Smooth muscle cell (in vitro differentiated cells): ENCODE data around the gene TBX2. TPM values are rescaled to one million over a fixed set of nuclear protein-coding genes. Genes with fewer than 3 reads are reported as not detected.

Experiments
- DNase-seq: peaks from one replicate; lab custom pipeline; 2025; ENCODE audit not compliant: unreplicated experiment; lab: John Stamatoyannopoulos, UW
- H2AFZ ChIP-seq: fragments of 200-600 bp; sonication (generic); 2 replicates; pipeline ENCODE4 v1.6.0; 2016; ENCODE audit warnings: antibody characterized with exemption, low read depth, mild to moderate bottlenecking
- H3F3A ChIP-seq: fragments of 200-600 bp; sonication (generic); 2 replicates; pipeline ENCODE4 v1.6.0; 2017; ENCODE audit warnings: antibody characterized with exemption, low read depth
- H3K27ac ChIP-seq: fragments of 200-600 bp; sonication (generic); 2 replicates; pipeline ENCODE4 v1.5.1; 2016; ENCODE audit warnings: low read depth, mild to moderate bottlenecking
- H3K27me3 ChIP-seq: fragments of 200-600 bp; sonication (generic); 2 replicates; pipeline ENCODE4 v1.6.1; 2016; ENCODE audit warnings: low read depth, mild to moderate bottlenecking
- H3K36me3 ChIP-seq: fragments of 200-600 bp; sonication (generic); 2 replicates; pipeline ENCODE4 v1.5.1; 2016; ENCODE audit warnings: low read depth
- H3K4me1 ChIP-seq: fragments of 200-600 bp; sonication (generic); 2 replicates; pipeline ENCODE4 v1.5.1; 2016; ENCODE audit warnings: low read depth
- H3K4me2 ChIP-seq: fragments of 200-600 bp; sonication (generic); 2 replicates; pipeline ENCODE4 v1.6.0; 2016; ENCODE audit warnings: mild to moderate bottlenecking
- H3K4me3 ChIP-seq: fragments of 200-600 bp; sonication (generic); 2 replicates; pipeline ENCODE4 v1.5.1; 2016; ENCODE audit warnings: mild to moderate bottlenecking
- H3K79me2 ChIP-seq: fragments of 200-600 bp; sonication (generic); 2 replicates; pipeline ENCODE4 v1.6.0; 2016; ENCODE audit warnings: low read depth, mild to moderate bottlenecking
- H3K9ac ChIP-seq: fragments of 200-600 bp; sonication (generic); 2 replicates; pipeline ENCODE4 v1.6.0; 2016; ENCODE audit warnings: low read depth
- H3K9me3 ChIP-seq: fragments of 200-600 bp; sonication (generic); replicated peaks from 2 replicates; pipeline ENCODE4 v1.5.1; 2016; ENCODE audit warnings: low read depth
- H4K20me1 ChIP-seq: fragments of 200-600 bp; sonication (generic); 2 replicates; pipeline ENCODE4 v1.6.0; 2016; ENCODE audit warnings: low read depth
- WGBS: methylation state at CpG from one replicate; pipeline ENCODE4 v1.1.7; 2016; ENCODE audit warnings: low lambda C conversion rate; 5-methylcytosine and 5-hydroxymethylcytosine counted together
- polyA plus RNA-seq: library from polyadenylated mRNA; unstranded; fragments of >200 nt; fragmentation: Nextera tagmentation; extraction: Ambion mirVana; gene quantifications from 2 replicates; pipeline ENCODE4 v1.2.1, GENCODE V29; 2016
- total RNA-seq: library from RNA; depleted of rRNA; stranded (reverse); fragments of >200 nt; gene quantifications from 2 replicates; pipeline ENCODE4 v1.2.3, GENCODE V29; 2014
- TF ChIP-seq, protein P1 (sequence below): fragments of 200-600 bp; sonication (generic); IDR thresholded peaks from 2 replicates; pipeline ENCODE4 v1.5.1; 2017; ENCODE audit warnings: borderline replicate concordance, mild to moderate bottlenecking, antibody characterized with exemption; ENCODE audit not compliant: insufficient read depth, poor library complexity, severe bottlenecking

Gene TBX2
- total and polyA plus RNA-seq, 2 experiments from 2014 or later = 46.7 to 146 TPM

DNA sequence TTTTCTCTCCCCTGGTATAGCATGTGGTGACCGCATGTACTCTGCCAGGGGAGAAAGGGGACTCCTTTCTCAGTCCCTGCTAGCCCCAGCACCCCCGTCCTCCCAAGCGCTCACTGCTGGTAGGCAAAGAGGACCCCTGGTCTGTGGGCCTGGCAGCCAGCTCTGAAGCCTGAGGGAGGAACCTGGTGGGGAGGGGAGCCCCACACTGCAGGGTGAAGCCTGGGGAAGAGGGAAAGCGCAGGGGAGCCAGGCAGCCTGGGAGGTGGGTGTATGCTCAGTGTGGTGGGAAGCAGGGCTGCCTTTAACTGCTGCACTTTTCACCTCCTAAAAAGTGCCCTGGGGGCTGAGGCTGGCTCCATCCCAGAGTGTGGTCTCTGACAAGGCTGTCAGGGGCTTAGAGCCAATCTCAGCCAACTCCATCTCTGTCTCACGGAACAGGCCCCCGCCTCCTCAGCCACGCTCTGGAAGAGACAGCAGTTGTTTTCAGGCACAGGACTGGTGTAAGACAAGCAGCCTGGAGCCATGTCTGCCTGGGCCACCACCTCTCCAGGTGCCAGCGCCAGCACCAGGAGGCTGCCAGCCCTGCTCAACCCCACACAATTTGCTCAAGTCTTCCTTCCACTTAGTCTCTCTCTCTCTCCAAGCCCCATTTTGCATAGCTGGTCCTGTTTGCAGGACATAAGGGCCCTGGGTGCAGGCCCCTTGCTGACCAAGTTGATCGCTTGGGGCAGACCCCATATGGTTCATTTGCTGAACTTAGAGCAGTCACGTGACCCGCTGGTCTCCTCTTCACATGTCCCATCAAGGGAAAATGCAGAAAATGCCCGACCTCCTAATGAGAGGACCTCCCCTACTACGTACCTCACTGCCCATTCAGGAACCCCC lies 14.7 kb upstream of the TBX2 start:
- 87% methylated on average over 13 of the region's 13 CpGs for WGBS
- Histone ChIP-seq H3K4me2 (no peak overlapping the region), H4K20me1 (no peaks in the 10 kb centered on the region), H3K4me3 (no peak overlapping the region), H3K4me1 (peaks cover 8% of the 10 kb centered on the region), H3K36me3 (no peaks in the 10 kb centered on the region), H3K27me3 (no peaks in the 10 kb centered on the region), H3K27ac (peak overlapping the region; percentile 42), H3K9me3 (no peaks in the 10 kb centered on the region), H3F3A (no peaks in the 10 kb centered on the region), H3K79me2 (no peaks in the 10 kb centered on the region), H3K9ac (no peak overlapping the region), H2AFZ (no peak overlapping the region)
- TF ChIP-seq, protein P1, sequence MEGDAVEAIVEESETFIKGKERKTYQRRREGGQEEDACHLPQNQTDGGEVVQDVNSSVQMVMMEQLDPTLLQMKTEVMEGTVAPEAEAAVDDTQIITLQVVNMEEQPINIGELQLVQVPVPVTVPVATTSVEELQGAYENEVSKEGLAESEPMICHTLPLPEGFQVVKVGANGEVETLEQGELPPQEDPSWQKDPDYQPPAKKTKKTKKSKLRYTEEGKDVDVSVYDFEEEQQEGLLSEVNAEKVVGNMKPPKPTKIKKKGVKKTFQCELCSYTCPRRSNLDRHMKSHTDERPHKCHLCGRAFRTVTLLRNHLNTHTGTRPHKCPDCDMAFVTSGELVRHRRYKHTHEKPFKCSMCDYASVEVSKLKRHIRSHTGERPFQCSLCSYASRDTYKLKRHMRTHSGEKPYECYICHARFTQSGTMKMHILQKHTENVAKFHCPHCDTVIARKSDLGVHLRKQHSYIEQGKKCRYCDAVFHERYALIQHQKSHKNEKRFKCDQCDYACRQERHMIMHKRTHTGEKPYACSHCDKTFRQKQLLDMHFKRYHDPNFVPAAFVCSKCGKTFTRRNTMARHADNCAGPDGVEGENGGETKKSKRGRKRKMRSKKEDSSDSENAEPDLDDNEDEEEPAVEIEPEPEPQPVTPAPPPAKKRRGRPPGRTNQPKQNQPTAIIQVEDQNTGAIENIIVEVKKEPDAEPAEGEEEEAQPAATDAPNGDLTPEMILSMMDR = no peak
- DNase-seq = no peak

DNA sequence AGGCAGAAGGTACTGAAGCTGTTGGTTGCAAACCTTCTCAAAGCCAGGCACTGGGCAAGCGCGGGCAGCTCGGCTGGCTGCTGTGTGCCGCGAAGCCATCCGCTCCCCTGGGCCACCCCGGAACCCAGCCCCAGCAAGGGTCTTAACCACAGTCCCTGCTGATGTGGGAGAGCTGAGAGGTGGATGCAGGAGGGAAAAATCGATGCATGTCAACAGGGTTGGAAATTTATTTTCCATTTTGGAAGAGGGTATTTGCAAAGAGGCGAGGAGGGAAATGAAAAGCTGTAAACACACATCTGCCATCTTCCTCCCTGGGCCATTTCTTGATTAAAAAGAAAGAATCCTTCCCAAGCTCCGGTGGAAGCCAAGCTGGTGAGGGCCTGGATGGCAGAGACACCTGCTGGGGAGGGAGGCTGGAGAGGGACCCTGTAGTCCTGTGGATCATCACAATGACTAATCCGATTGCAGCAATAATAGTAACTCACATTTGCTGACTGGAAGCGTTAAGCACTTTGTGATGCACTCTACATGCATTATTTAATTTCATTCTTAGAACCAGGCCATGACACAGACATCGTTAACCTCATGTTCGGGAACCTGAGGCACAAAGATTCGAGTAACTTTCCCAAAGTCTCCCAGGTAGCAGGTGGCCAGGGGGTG lies 13.9 kb upstream of the TBX2 start:
- Histone ChIP-seq H3K27ac (no peak overlapping the region), H2AFZ (no peak overlapping the region), H3K9me3 (no peaks in the 10 kb centered on the region), H3K9ac (no peak overlapping the region), H4K20me1 (no peaks in the 10 kb centered on the region), H3F3A (no peaks in the 10 kb centered on the region), H3K36me3 (no peaks in the 10 kb centered on the region), H3K4me3 (no peak overlapping the region), H3K4me1 (peaks cover 3% of the 10 kb centered on the region), H3K4me2 (no peak overlapping the region), H3K79me2 (no peaks in the 10 kb centered on the region), H3K27me3 (no peaks in the 10 kb centered on the region)
- TF ChIP-seq, protein P1 = no peak
- 95% methylated on average over 15 of the region's 15 CpGs for WGBS
- DNase-seq = no peak

DNA sequence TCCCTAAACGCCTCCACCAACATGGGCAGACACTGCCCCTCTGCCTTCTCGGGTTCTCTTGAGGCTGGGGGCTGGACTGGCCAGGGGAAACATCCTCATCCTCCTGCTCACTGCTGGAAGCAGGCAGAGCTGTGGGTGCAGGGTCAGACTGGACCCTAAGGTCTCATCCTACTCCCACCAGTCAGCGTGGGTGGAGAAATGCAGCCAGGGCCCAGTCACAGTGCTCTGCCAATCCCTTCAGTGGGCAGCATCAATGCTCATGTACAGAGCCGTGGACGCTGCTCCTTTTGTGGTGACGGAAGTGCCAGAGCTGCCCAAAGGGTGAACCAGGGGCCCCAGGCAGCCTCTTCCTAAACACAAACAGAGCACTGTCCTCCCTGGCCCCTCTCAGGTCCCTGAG lies 13.4 kb upstream of the TBX2 start:
- H3K79me2 ChIP-seq = no peaks in the 10 kb centered on the region
- H3K4me1 ChIP-seq = no peaks in the 10 kb centered on the region
- TF ChIP-seq, protein P1 = no peak
- no peak overlapping the region for H3K4me2 ChIP-seq
- no peak overlapping the region for H2AFZ ChIP-seq
- no peaks in the 10 kb centered on the region for H3F3A ChIP-seq
- H3K9me3 ChIP-seq = no peaks in the 10 kb centered on the region
- H3K36me3 ChIP-seq = no peaks in the 10 kb centered on the region
- H3K4me3 ChIP-seq = no peak overlapping the region
- no peak for DNase-seq
- no peak overlapping the region for H3K27ac ChIP-seq
- H3K27me3 ChIP-seq = no peaks in the 10 kb centered on the region
- 90% methylated on average over 6 of the region's 6 CpGs for WGBS
- no peaks in the 10 kb centered on the region for H4K20me1 ChIP-seq
- H3K9ac ChIP-seq = no peak overlapping the region
